A673 (cell line): ENCODE results near the gene GRM5. TPM values are rescaled to one million over a fixed set of nuclear protein-coding genes. Genes with fewer than 3 reads are reported as not detected.

Source experiments
- BruUV-seq: library from RNA; stranded (reverse); fragments of 400-500 nt; replicated peaks from 2 replicates; lab custom pipeline; 2021; lab: Mats Ljungman, UMichigan
- CTCF ChIA-PET: fragments of 300-600 bp; sonication (Branson Sonifier 250); formaldehyde crosslinking; loops from one replicate; lab custom pipeline; 2022; ENCODE audit warnings: antibody characterized with exemption; lab: Charles Lee
- POLR2A ChIA-PET: fragments of 300-600 bp; sonication (Branson Sonifier 250); formaldehyde crosslinking; loops from one replicate; lab custom pipeline; 2022; ENCODE audit warnings: antibody characterized with exemption; ENCODE audit not compliant: low non-redundant PET; lab: Charles Lee
- DNase-seq: peaks from one replicate; pipeline ENCODE4 v3.0.0-alpha.2; 2015; ENCODE audit warnings: low spot score
- H3K27ac ChIP-seq: fragments of 200-600 bp; sonication (generic); 2 replicates; pipeline ENCODE4 v1.5.1; 2016; ENCODE audit warnings: mixed run types, low read depth, mild to moderate bottlenecking, mixed read lengths, antibody characterized with exemption, low read length; ENCODE audit not compliant: poor library complexity, severe bottlenecking
- H3K27me3 ChIP-seq: fragments of 200-600 bp; sonication (generic); replicated peaks from 2 replicates; pipeline ENCODE4 v1.6.1; 2017; ENCODE audit warnings: mixed run types, low read depth, mild to moderate bottlenecking, mixed read lengths, antibody characterized with exemption, low read length; ENCODE audit not compliant: insufficient read depth, poor library complexity
- H3K36me3 ChIP-seq: fragments of 200-600 bp; sonication (generic); 2 replicates; pipeline ENCODE4 v1.6.1; 2016; ENCODE audit warnings: mixed run types, mild to moderate bottlenecking, mixed read lengths, antibody characterized with exemption, low read length; ENCODE audit not compliant: insufficient read depth, poor library complexity, severe bottlenecking
- H3K4me1 ChIP-seq: fragments of 200-600 bp; sonication (generic); 2 replicates; pipeline ENCODE4 v1.6.1; 2017; ENCODE audit warnings: mixed run types, mild to moderate bottlenecking, mixed read lengths, antibody characterized with exemption, low read length; ENCODE audit not compliant: insufficient read depth, poor library complexity, severe bottlenecking
- H3K4me3 ChIP-seq: fragments of 200-600 bp; sonication (generic); 2 replicates; pipeline ENCODE4 v1.5.1; 2016; ENCODE audit warnings: low read depth, mixed run types, mild to moderate bottlenecking, mixed read lengths, low read length; ENCODE audit not compliant: poor library complexity, severe bottlenecking
- H3K9me3 ChIP-seq: fragments of 200-600 bp; sonication (generic); 2 replicates; pipeline ENCODE4 v1.6.1; 2016; ENCODE audit warnings: mixed run types, low read depth, mild to moderate bottlenecking, mixed read lengths, antibody characterized with exemption, low read length; ENCODE audit not compliant: poor library complexity, severe bottlenecking
- CTCF ChIP-seq: fragments of 300-800, 200-600 bp; sonication (generic); conservative IDR thresholded peaks from 2 replicates; pipeline ENCODE4 v1.5.1; 2017; ENCODE audit warnings: low read depth, mild to moderate bottlenecking, antibody characterized with exemption, low read length, moderate library complexity, mixed read lengths
- EZH2 ChIP-seq: fragments of 200-600 bp; sonication (generic); IDR thresholded peaks from 2 replicates; pipeline ENCODE4 v1.6.1; 2017; ENCODE audit warnings: borderline replicate concordance, low read depth, mild to moderate bottlenecking, mixed read lengths, antibody characterized with exemption, low read length; ENCODE audit not compliant: poor library complexity, severe bottlenecking
- intact Hi-C: fragments of 100-400 bp; cut with micrococcal nuclease; formaldehyde crosslinking; loops from one replicate; pipeline ENCODE4 v1.10.0; 2022; ENCODE audit not compliant: unreplicated experiment
- total RNA-seq: library from RNA; stranded (reverse); gene quantifications from 2 replicates; pipeline ENCODE4 v1.2.3, GENCODE V29; 2021

Gene GRM5
- total RNA-seq, 1 experiment from 2014 or later: not detected

DNA sequence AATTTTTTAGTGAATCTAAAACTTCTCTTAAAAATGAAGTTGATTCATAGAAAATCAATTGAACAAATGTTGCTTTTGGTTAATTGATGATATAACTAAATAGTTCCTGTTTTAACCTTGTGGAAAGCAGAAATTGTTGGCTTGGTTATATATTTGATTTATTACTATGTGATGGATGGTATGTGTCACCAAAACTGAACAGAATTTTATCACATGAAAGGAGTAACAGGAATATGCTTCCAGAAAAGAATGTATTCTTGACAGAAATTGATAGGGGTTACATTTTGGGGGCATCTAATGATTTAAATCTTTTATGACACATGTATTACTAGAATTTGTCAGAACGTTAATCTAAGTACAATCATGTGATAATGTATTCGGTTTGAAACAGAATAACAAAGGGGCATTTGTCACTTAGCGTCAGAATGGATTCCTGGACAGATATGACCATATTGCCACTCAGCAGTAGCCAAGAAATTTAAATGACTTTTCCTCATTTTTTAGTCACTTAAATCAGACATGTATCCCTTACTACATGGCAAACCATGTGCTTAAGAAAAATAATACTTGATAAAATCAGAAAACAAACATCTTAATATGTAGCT is 295.2 kb downstream of the GRM5 start:
- intact Hi-C loops: no loop called here
- ChIA-PET POLR2A (no interaction called here), CTCF (no interaction called here)
- DNase-seq: no peak
- no peaks in the 10 kb centered on the region for H3K36me3 ChIP-seq
- H3K4me1 ChIP-seq: no peaks in the 10 kb centered on the region
- no peaks in the 10 kb centered on the region for H3K9me3 ChIP-seq
- BruUV-seq: no TSS peak
- no peak for TF ChIP-seq CTCF
- TF ChIP-seq EZH2: no peak
- H3K27ac ChIP-seq: no peak overlapping the region
- no peak overlapping the region for H3K4me3 ChIP-seq
- no peaks in the 10 kb centered on the region for H3K27me3 ChIP-seq

DNA sequence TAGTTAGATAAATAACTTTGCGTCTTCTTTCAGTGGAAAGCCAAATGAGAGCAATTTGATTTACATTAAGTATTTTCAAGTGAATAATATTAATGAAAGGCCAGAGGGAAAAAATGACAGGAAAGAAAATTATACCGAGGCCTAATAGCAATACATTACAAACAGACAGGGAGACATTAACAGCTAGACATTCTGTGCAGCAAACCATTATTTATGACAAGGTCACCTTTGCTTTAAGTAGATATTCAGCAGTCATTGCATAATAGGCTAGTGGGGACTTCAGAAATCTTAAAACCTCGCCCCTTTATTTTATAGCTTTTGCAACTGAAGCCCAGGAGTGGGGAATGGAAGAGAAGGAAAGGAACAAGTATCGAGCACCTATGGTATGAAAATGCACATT is 321.6 kb downstream of the GRM5 start:
- BruUV-seq: no TSS peak
- Histone ChIP-seq H3K4me1 (no peaks in the 10 kb centered on the region), H3K27ac (no peak overlapping the region), H3K27me3 (peaks cover 4% of the 10 kb centered on the region), H3K4me3 (no peak overlapping the region), H3K36me3 (no peaks in the 10 kb centered on the region), H3K9me3 (no peaks in the 10 kb centered on the region)
- ChIA-PET POLR2A (no interaction called here), CTCF (no interaction called here)
- no peak for DNase-seq
- intact Hi-C loops: no loop called here
- TF ChIP-seq EZH2 (no peak), CTCF (no peak)

- TF ChIP-seq CTCF: no peak
- TF ChIP-seq EZH2: no peak
- no peak for DNase-seq
- no peaks in the 10 kb centered on the region for H3K4me1 ChIP-seq
- H3K27me3 ChIP-seq: no peaks in the 10 kb centered on the region
- H3K36me3 ChIP-seq: no peaks in the 10 kb centered on the region
- no TSS peak for BruUV-seq
- H3K4me3 ChIP-seq: no peak overlapping the region
- POLR2A ChIA-PET: no interaction called here
- intact Hi-C loops: no loop called here
- no peak overlapping the region for H3K27ac ChIP-seq
- CTCF ChIA-PET: no interaction called here
- H3K9me3 ChIP-seq: no peaks in the 10 kb centered on the region
Observed at GRCh38 chr11:88739524-88739923, 326.3 kb downstream of the GRM5 start.
